Astrocyte (in vitro differentiated cells and primary cell): ENCODE results near the gene DRC7.

Experiments used
- EZH2 ChIP-seq: IDR thresholded peaks from 2 replicates; pipeline ENCODE4 v1.6.1; 2012; ENCODE audit warnings: mild to moderate bottlenecking, low read length, inconsistent platforms; ENCODE audit not compliant: insufficient read depth
- TF ChIP-seq, protein P1 (sequence below): IDR thresholded peaks from 2 replicates; pipeline ENCODE4 v1.5.1; 2011; ENCODE audit warnings: low read depth, mild to moderate bottlenecking, inconsistent platforms, low read length, moderate library complexity; ENCODE audit not compliant: insufficient read depth

DNA sequence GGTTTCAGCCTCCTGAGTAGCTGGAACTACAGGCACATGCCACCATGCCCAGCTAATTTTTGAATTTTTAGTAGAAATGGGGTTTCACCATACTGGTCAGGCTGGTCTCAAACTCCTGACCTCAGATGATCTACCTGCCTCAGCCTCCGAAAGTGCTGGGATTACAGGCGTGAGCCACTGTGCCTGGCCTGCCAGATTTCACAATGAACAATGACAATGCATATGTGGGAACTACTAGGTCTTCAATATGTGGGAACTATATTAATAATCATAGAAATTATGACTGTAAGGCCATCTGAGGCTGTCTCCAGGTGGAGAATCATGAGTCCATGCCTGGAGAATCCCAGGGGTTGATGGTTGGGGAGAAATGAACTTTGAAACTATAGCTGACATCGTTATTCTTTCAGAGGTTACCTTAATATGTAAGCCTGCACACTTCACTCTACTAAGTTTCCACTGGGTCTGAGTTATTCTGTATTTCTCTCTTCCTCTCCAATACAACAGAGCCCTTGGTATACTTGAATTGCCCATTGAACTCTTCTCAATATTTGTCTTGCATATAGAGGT, 7.2 kb upstream of the DRC7 start:
- TF ChIP-seq, protein P1, sequence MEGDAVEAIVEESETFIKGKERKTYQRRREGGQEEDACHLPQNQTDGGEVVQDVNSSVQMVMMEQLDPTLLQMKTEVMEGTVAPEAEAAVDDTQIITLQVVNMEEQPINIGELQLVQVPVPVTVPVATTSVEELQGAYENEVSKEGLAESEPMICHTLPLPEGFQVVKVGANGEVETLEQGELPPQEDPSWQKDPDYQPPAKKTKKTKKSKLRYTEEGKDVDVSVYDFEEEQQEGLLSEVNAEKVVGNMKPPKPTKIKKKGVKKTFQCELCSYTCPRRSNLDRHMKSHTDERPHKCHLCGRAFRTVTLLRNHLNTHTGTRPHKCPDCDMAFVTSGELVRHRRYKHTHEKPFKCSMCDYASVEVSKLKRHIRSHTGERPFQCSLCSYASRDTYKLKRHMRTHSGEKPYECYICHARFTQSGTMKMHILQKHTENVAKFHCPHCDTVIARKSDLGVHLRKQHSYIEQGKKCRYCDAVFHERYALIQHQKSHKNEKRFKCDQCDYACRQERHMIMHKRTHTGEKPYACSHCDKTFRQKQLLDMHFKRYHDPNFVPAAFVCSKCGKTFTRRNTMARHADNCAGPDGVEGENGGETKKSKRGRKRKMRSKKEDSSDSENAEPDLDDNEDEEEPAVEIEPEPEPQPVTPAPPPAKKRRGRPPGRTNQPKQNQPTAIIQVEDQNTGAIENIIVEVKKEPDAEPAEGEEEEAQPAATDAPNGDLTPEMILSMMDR, result no peak
- no peak for TF ChIP-seq EZH2
